Activated T-cell treated with anti-CD3 and anti-CD28 coated beads, Interleukin-2, amount 50 U/mL, for 1 hour (primary cell): ENCODE results near the gene TMEM72.
"Not testable (repeated sequence)": the region's sequence is repeated elsewhere in the genome, so short reads cannot be mapped to it uniquely, and the experiment has no call there.

Experiments used
- DNase-seq: peaks from one replicate; pipeline ENCODE4 v3.0.0-alpha.2; 2020

TMEM72 gene

GRCh38 chr10:44911081-44911540, at the start of gene TMEM72:
Gene TMEM72, plus strand, starts transcription at chr10:44911337. Its CDS starts 176 bp downstream, at chr10:44911513.
- no peak for DNase-seq

GRCh38 chr10:44862006-44862751, 49.0 kb upstream of the TMEM72 start:
- no peak for DNase-seq

GRCh38 chr10:44862924-44863323, 48.2 kb upstream of the TMEM72 start:
- no peak for DNase-seq

- DNase-seq = peak; percentile 45
Measured at GRCh38 chr10:44863344-44864047, 47.6 kb upstream of the TMEM72 start.

- no peak for DNase-seq
Measured at GRCh38 chr10:44864051-44864450, 47.1 kb upstream of the TMEM72 start.

GRCh38 chr10:44864637-44865288, 46.4 kb upstream of the TMEM72 start:
- DNase-seq = peak; percentile 87

GRCh38 chr10:44865289-44865671, 45.9 kb upstream of the TMEM72 start:
- no peak for DNase-seq

- not testable (repeated sequence) for DNase-seq
Measured at GRCh38 chr10:44866367-44866766, 44.8 kb upstream of the TMEM72 start.

GRCh38 chr10:44870031-44870430, 41.1 kb upstream of the TMEM72 start:
- no peak for DNase-seq

- DNase-seq = no peak
Measured at GRCh38 chr10:44873160-44873559, 38.0 kb upstream of the TMEM72 start.

- no peak for DNase-seq
Measured at GRCh38 chr10:44874166-44874565, 37.0 kb upstream of the TMEM72 start.

GRCh38 chr10:44878706-44879530, 32.2 kb upstream of the TMEM72 start:
- DNase-seq = peak; percentile 77

- no peak for DNase-seq
Measured at GRCh38 chr10:44879531-44879899, 31.6 kb upstream of the TMEM72 start.

GRCh38 chr10:44880090-44880715, 30.9 kb upstream of the TMEM72 start:
- no peak for DNase-seq

- DNase-seq = no peak
Measured at GRCh38 chr10:44881649-44882048, 29.5 kb upstream of the TMEM72 start.

GRCh38 chr10:44882166-44882720, 28.9 kb upstream of the TMEM72 start:
- DNase-seq = no peak

GRCh38 chr10:44883593-44884331, 27.4 kb upstream of the TMEM72 start:
- no peak for DNase-seq

- DNase-seq = no peak
Measured at GRCh38 chr10:44885710-44886109, 25.4 kb upstream of the TMEM72 start.

GRCh38 chr10:44886966-44887365, 24.2 kb upstream of the TMEM72 start:
- DNase-seq = no peak

- DNase-seq = no peak
Measured at GRCh38 chr10:44888886-44889285, 22.3 kb upstream of the TMEM72 start.

GRCh38 chr10:44889834-44890233, 21.3 kb upstream of the TMEM72 start:
- DNase-seq = no peak
